Smooth muscle cell of the umbilical artery (primary cell): Measurements from ENCODE around the gene ANKRD36B. TPM values are rescaled to one million over a fixed set of nuclear protein-coding genes. Genes with fewer than 3 reads are reported as not detected.

Experiments
- total RNA-seq: library from RNA; depleted of rRNA; stranded (reverse); fragments of >200 nt; gene quantifications from 2 replicates; pipeline ENCODE4 v1.2.3, GENCODE V29; 2014

Gene ANKRD36B
- total RNA-seq = 25.5 and 41.1 TPM in 2 replicates

DNA sequence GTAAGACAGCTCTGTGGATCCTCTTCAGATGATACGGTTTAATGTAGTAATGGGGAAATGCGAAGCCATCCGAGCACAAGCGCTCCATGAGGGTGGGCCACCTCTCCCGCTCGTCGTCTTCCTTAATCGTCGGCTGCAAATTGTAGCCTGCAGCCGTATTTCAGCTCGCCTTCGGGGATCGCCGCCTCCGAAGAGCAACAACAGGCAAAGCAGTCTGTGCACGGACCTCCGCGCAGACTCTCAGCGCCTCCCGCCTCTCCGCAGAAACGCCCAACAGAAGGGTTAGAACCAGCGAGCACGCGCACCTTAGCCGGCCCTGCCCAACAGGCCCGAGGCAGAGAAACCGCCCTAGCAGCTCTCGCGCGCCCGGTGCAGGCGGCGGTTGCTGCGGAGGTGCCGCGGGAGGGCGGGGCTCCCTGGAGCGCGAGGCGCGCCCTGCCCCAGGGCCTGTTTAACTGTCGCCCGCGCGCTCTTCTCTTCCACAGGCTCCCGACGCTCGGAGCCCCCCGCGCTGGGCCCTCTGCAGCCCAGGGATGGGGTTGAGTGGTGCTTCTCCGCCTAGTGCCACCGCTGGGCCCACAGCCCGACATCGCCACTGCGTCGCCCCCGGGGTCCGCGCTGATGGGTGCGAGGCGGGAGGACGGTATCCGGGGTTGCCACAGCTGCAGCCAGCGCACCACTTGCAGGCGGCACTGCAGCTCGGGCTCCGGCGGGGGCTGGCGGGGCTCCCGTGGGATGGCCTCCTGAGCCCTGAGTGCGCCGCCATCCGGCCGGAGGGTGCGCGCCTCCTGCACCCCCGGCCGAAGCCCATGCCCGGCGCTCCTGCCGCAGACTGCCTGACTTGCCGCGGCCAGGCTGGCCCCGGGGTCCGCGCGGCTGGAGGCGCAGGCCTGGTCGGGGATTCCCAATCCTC lies at the start of gene ANKRD36B:
Gene ANKRD36B, minus strand, starts transcription at position 280 of the 913 bp plus-strand sequence. Its CDS starts 192 bp downstream, at position 88.

Other genes with a start within 250 kb of the ANKRD36B start
- gene COX5B, start 56.2 kb upstream of the ANKRD36B start, total RNA-seq = 105 and 254 TPM in 2 replicates
- gene ACTR1B, start 74.2 kb upstream of the ANKRD36B start, total RNA-seq = 59.1 and 69.8 TPM in 2 replicates
- 3.1 and 3.9 TPM in 2 replicates for gene C2orf92, start 79.8 kb upstream of the ANKRD36B start, total RNA-seq
- gene ZAP70, start 123.7 kb upstream of the ANKRD36B start, total RNA-seq = 0.05 TPM in 1 of 2 replicates, not detected in the other